Measurements from ENCODE around the gene FGF3.

The FGF3 gene

GRCh38 chr11:69839516-69839915 lies 20.3 kb upstream of the FGF3 start:
- DNase-seq (ENCODE audit: low spot score in 2 of 2) (no peak), ATAC-seq (ENCODE audit: low read depth) (no peak)
- H3K4me3 Mint-ChIP-seq: no peak overlapping the region
- no peak overlapping the region for H3K27ac Mint-ChIP-seq
- H3K36me3 Mint-ChIP-seq: peaks cover 1% of the 10 kb centered on the region
- H3K9me3 Mint-ChIP-seq: peaks cover 5% of the 10 kb centered on the region
- H3K27me3 Mint-ChIP-seq: peaks cover 15% of the 10 kb centered on the region
- H3K4me1 Mint-ChIP-seq: peaks cover 5% of the 10 kb centered on the region

- Mint-ChIP-seq H3K4me3 (no peak overlapping the region), H3K36me3 (peaks cover 1% of the 10 kb centered on the region), H3K27ac (no peak overlapping the region), H3K27me3 (peaks cover 15% of the 10 kb centered on the region), H3K9me3 (peaks cover 5% of the 10 kb centered on the region), H3K4me1 (peaks cover 5% of the 10 kb centered on the region)
- ATAC-seq (ENCODE audit: low read depth) (no peak), DNase-seq (ENCODE audit: low spot score in 2 of 2) (no peak)
Observed at GRCh38 chr11:69837791-69838190, 18.6 kb upstream of the FGF3 start.

- H3K27ac Mint-ChIP-seq: no peak overlapping the region
- H3K4me1 Mint-ChIP-seq: peaks cover 3% of the 10 kb centered on the region
- peaks cover 3% of the 10 kb centered on the region for H3K9me3 Mint-ChIP-seq
- ATAC-seq (ENCODE audit: low read depth): no peak
- H3K4me3 Mint-ChIP-seq: no peak overlapping the region
- DNase-seq (ENCODE audit: low spot score in 2 of 2): no peak
- H3K27me3 Mint-ChIP-seq: peaks cover 14% of the 10 kb centered on the region
- H3K36me3 Mint-ChIP-seq: peaks cover 1% of the 10 kb centered on the region
Observed at GRCh38 chr11:69836401-69836800, 17.2 kb upstream of the FGF3 start.

- no peak overlapping the region for H3K4me3 Mint-ChIP-seq
- ATAC-seq (ENCODE audit: low read depth): no peak
Observed at GRCh38 chr11:69834811-69835800, 15.9 kb upstream of the FGF3 start.

GRCh38 chr11:69834251-69834650 lies 15.0 kb upstream of the FGF3 start:
- no peaks in the 10 kb centered on the region for H3K36me3 Mint-ChIP-seq
- peaks cover 10% of the 10 kb centered on the region for H3K27me3 Mint-ChIP-seq
- H3K9me3 Mint-ChIP-seq: no peaks in the 10 kb centered on the region
- H3K27ac Mint-ChIP-seq: no peak overlapping the region
- no peak for DNase-seq (ENCODE audit: low spot score in 2 of 2)
- no peak for ATAC-seq (ENCODE audit: low read depth)
- H3K4me3 Mint-ChIP-seq: no peak overlapping the region
- no peaks in the 10 kb centered on the region for H3K4me1 Mint-ChIP-seq

More at GRCh38 chr11:69834811-69835800, 15.9 kb upstream of the FGF3 start:
- Mint-ChIP-seq H3K4me1 (no peaks in the 10 kb centered on the region), H3K9me3 (no peaks in the 10 kb centered on the region), H3K27ac (no peak overlapping the region), H3K36me3 (no peaks in the 10 kb centered on the region), H3K27me3 (peaks cover 10% of the 10 kb centered on the region)
- DNase-seq (ENCODE audit: low spot score in 2 of 2): no peak

- Mint-ChIP-seq H3K4me3 (no peak overlapping the region), H3K4me1 (no peaks in the 10 kb centered on the region), H3K36me3 (no peaks in the 10 kb centered on the region), H3K27me3 (peaks cover 8% of the 10 kb centered on the region), H3K9me3 (no peaks in the 10 kb centered on the region), H3K27ac (no peak overlapping the region)
- no peak for DNase-seq (ENCODE audit: low spot score in 2 of 2)
- no peak for ATAC-seq (ENCODE audit: low read depth)
Observed at GRCh38 chr11:69832561-69833413, 13.6 kb upstream of the FGF3 start.

- DNase-seq (ENCODE audit: low spot score in 2 of 2) (no peak), ATAC-seq (ENCODE audit: low read depth) (no peak)
- peaks cover 8% of the 10 kb centered on the region for H3K27me3 Mint-ChIP-seq
- H3K4me1 Mint-ChIP-seq: no peaks in the 10 kb centered on the region
- no peak overlapping the region for H3K27ac Mint-ChIP-seq
- no peak overlapping the region for H3K4me3 Mint-ChIP-seq
- no peaks in the 10 kb centered on the region for H3K36me3 Mint-ChIP-seq
- H3K9me3 Mint-ChIP-seq: no peaks in the 10 kb centered on the region
Observed at GRCh38 chr11:69831985-69832384, 12.8 kb upstream of the FGF3 start.

- ATAC-seq (ENCODE audit: low read depth) (no peak), DNase-seq (ENCODE audit: low spot score in 2 of 2) (no peak)
- Mint-ChIP-seq H3K4me1 (no peaks in the 10 kb centered on the region), H3K4me3 (no peak overlapping the region), H3K27ac (no peak overlapping the region), H3K9me3 (no peaks in the 10 kb centered on the region), H3K36me3 (no peaks in the 10 kb centered on the region), H3K27me3 (peaks cover 2% of the 10 kb centered on the region)
Observed at GRCh38 chr11:69830086-69830485, 10.9 kb upstream of the FGF3 start.

GRCh38 chr11:69828971-69829344 lies 9.7 kb upstream of the FGF3 start:
- H3K4me1 Mint-ChIP-seq: no peaks in the 10 kb centered on the region
- H3K27ac Mint-ChIP-seq: no peak overlapping the region
- no peak overlapping the region for H3K4me3 Mint-ChIP-seq
- no peaks in the 10 kb centered on the region for H3K9me3 Mint-ChIP-seq
- peaks cover 3% of the 10 kb centered on the region for H3K27me3 Mint-ChIP-seq
- no peak for DNase-seq (ENCODE audit: low spot score in 2 of 2)
- no peak for ATAC-seq (ENCODE audit: low read depth)
- no peaks in the 10 kb centered on the region for H3K36me3 Mint-ChIP-seq

- Mint-ChIP-seq H3K27me3 (peaks cover 4% of the 10 kb centered on the region), H3K9me3 (no peaks in the 10 kb centered on the region), H3K36me3 (no peaks in the 10 kb centered on the region), H3K27ac (no peak overlapping the region), H3K4me1 (no peaks in the 10 kb centered on the region), H3K4me3 (no peak overlapping the region)
- no peak for DNase-seq (ENCODE audit: low spot score in 2 of 2)
- no peak for ATAC-seq (ENCODE audit: low read depth)
Observed at GRCh38 chr11:69828276-69828970, 9.2 kb upstream of the FGF3 start.

GRCh38 chr11:69826773-69827172 lies 7.6 kb upstream of the FGF3 start:
- H3K27me3 Mint-ChIP-seq: peaks cover 6% of the 10 kb centered on the region
- no peaks in the 10 kb centered on the region for H3K4me1 Mint-ChIP-seq
- ATAC-seq (ENCODE audit: low read depth) (no peak), DNase-seq (ENCODE audit: low spot score in 2 of 2) (no peak)
- no peaks in the 10 kb centered on the region for H3K36me3 Mint-ChIP-seq
- no peaks in the 10 kb centered on the region for H3K9me3 Mint-ChIP-seq
- H3K27ac Mint-ChIP-seq: no peak overlapping the region
- H3K4me3 Mint-ChIP-seq: no peak overlapping the region

- Mint-ChIP-seq H3K4me1 (no peaks in the 10 kb centered on the region), H3K27me3 (peaks cover 5% of the 10 kb centered on the region), H3K9me3 (no peaks in the 10 kb centered on the region), H3K36me3 (no peaks in the 10 kb centered on the region), H3K4me3 (no peak overlapping the region), H3K27ac (no peak overlapping the region)
- no peak for ATAC-seq (ENCODE audit: low read depth)
- no peak for DNase-seq (ENCODE audit: low spot score in 2 of 2)
Observed at GRCh38 chr11:69825941-69826340, 6.7 kb upstream of the FGF3 start.

GRCh38 chr11:69825037-69825834 lies 6.0 kb upstream of the FGF3 start:
- no peak overlapping the region for H3K4me3 Mint-ChIP-seq
- ATAC-seq (ENCODE audit: low read depth) (no peak), DNase-seq (ENCODE audit: low spot score in 2 of 2) (no peak)
- no peaks in the 10 kb centered on the region for H3K9me3 Mint-ChIP-seq
- no peak overlapping the region for H3K27ac Mint-ChIP-seq
- peaks cover 8% of the 10 kb centered on the region for H3K27me3 Mint-ChIP-seq
- no peaks in the 10 kb centered on the region for H3K36me3 Mint-ChIP-seq
- H3K4me1 Mint-ChIP-seq: no peaks in the 10 kb centered on the region

Measured in memory B cell (primary cell).